B cell (primary cell): ENCODE measurements around the gene IL17RC. TPM values are rescaled to one million over a fixed set of nuclear protein-coding genes. Genes with fewer than 3 reads are reported as not detected.

Experiments
- ATAC-seq: fragments of 200-7000 bp; cut with Tn5 transposase; one replicate; pipeline ENCODE4 v1.10.0; 2021; ENCODE audit warnings: low read depth, mild to moderate bottlenecking, moderate number of reproducible peaks, moderate library complexity
- CTCF ChIA-PET: fragments of 350-600 bp; sonication (Branson Sonifier 250); formaldehyde crosslinking; loops from one replicate; lab custom pipeline; 2021; ENCODE audit warnings: antibody characterized with exemption, inconsistent platforms; lab: Charles Lee
- POLR2A ChIA-PET: fragments of 350-600 bp; sonication (Branson Sonifier 250); formaldehyde crosslinking; loops from one replicate; lab custom pipeline; 2021; ENCODE audit warnings: antibody characterized with exemption; lab: Charles Lee
- DNase-seq: peaks from one replicate; pipeline ENCODE4 v3.0.0; 2013
- H2AFZ ChIP-seq: 2 replicates; pipeline ENCODE4 v1.6.1; 2012; ENCODE audit warnings: mild to moderate bottlenecking, low read depth, low read length; ENCODE audit not compliant: insufficient read depth, poor library complexity, severe bottlenecking
- H3K27ac ChIP-seq, 2 donors: 1 replicate in 1 of 2; 2 replicates in 1 of 2; pipeline ENCODE4 v1.5.1; 2012 to 2013; ENCODE audit warnings: low read length in 2 of 2, mild to moderate bottlenecking in 2 of 2, moderate library complexity in 1 of 2
- H3K27me3 ChIP-seq, 4 experiments: fragments of 200-600 bp in 1 of 4; sonication (generic) in 1 of 4; replicated peaks in 1 of 4; 1 replicate in 2 of 4; 2 replicates in 2 of 4; pipeline versions ENCODE4 v1.6.1 to v1.7.0; 2013 to 2016; ENCODE audit warnings: low read length in 3 of 4, mild to moderate bottlenecking in 2 of 4, mixed read lengths in 1 of 4, moderate library complexity in 1 of 4; ENCODE audit not compliant: insufficient read depth in 4 of 4, control insufficient read depth in 3 of 4; ENCODE audit errors: control extremely low read depth in 1 of 4
- H3K36me3 ChIP-seq, 2 experiments: replicated peaks in 1 of 2; 1 replicate in 1 of 2; 2 replicates in 1 of 2; pipeline versions ENCODE4 v1.6.1 to v1.7.1; 2013; ENCODE audit warnings: low read length in 1 of 2; ENCODE audit not compliant: insufficient read depth in 2 of 2, control insufficient read depth in 1 of 2; ENCODE audit errors: control extremely low read depth in 1 of 2, extremely low read depth in 1 of 2
- H3K4me1 ChIP-seq, 2 donors: fragments of 200-600 bp in 1 of 2; sonication (generic) in 1 of 2; 1 replicate in 1 of 2; 2 replicates in 1 of 2; pipeline versions ENCODE4 v1.5.1 to v1.6.1; 2013 to 2017; ENCODE audit warnings: low read length in 2 of 2; ENCODE audit not compliant: control insufficient read depth in 2 of 2, insufficient read depth in 2 of 2
- H3K4me2 ChIP-seq: replicated peaks from 2 replicates; pipeline ENCODE3; 2012; ENCODE audit warnings: mild to moderate bottlenecking, low read depth, low read length; ENCODE audit not compliant: poor library complexity, severe bottlenecking
- H3K4me3 ChIP-seq, 5 experiments: fragments of 200-600 bp in 1 of 5; sonication (generic) in 1 of 5; 1 replicate in 3 of 5; 2 replicates in 2 of 5; pipeline versions ENCODE4 v1.5.1 to v1.7.0; 2011 to 2016; ENCODE audit warnings: low read length in 4 of 5, mild to moderate bottlenecking in 4 of 5, low read depth in 2 of 5, control low read depth in 1 of 5, moderate library complexity in 1 of 5; ENCODE audit not compliant: insufficient read depth in 1 of 5; ENCODE audit errors: control extremely low read depth in 1 of 5, extremely low read depth in 1 of 5
- H3K79me2 ChIP-seq: fragments of 200-600 bp; sonication (generic); one replicate; pipeline ENCODE4 v1.6.0; 2016; ENCODE audit warnings: low read length; ENCODE audit not compliant: control insufficient read depth, insufficient read depth
- H3K9ac ChIP-seq: fragments of 200-600 bp; sonication (generic); 2 replicates; pipeline ENCODE4 v1.6.1; 2017; ENCODE audit warnings: mild to moderate bottlenecking, low read length, moderate library complexity
- H3K9me3 ChIP-seq, 3 donors: one replicate each; pipeline versions ENCODE4 v1.6.1 to v1.7.1; 2013; ENCODE audit warnings: low read length in 2 of 3; ENCODE audit not compliant: control insufficient read depth in 2 of 3, insufficient read depth in 1 of 3; ENCODE audit errors: control extremely low read depth in 1 of 3
- H4K20me1 ChIP-seq: 2 replicates; pipeline ENCODE4 v1.6.0; 2012; ENCODE audit warnings: mild to moderate bottlenecking, low read length; ENCODE audit not compliant: insufficient read depth, control insufficient read depth, poor library complexity, severe bottlenecking
- H3K27ac Mint-ChIP-seq: one replicate; pipeline ENCODE4 v1.8.0; 2021; ENCODE audit warnings: mixed read lengths
- H3K27me3 Mint-ChIP-seq: one replicate; pipeline ENCODE4 v1.8.0; 2021; ENCODE audit warnings: mixed read lengths
- H3K4me1 Mint-ChIP-seq: one replicate; pipeline ENCODE4 v1.8.0; 2021; ENCODE audit warnings: mixed read lengths
- H3K4me3 Mint-ChIP-seq: one replicate; pipeline ENCODE4 v1.8.0; 2021; ENCODE audit warnings: mixed read lengths
- H3K9me3 Mint-ChIP-seq: one replicate; pipeline ENCODE4 v1.8.0; 2022; ENCODE audit warnings: mixed read lengths; ENCODE audit not compliant: insufficient read depth
- EZH2 ChIP-seq: IDR thresholded peaks from 2 replicates; pipeline ENCODE4 v1.6.1; 2012; ENCODE audit warnings: borderline replicate concordance, low read depth, mild to moderate bottlenecking, moderate library complexity, low read length; ENCODE audit not compliant: insufficient read depth, poor library complexity, severe bottlenecking
- WGBS: methylation state at CpG from one replicate; pipeline ENCODE4 v1.1.5; 2013; ENCODE audit warnings: missing lambda C conversion rate; ENCODE audit not compliant: insufficient coverage; 5-methylcytosine and 5-hydroxymethylcytosine counted together
- intact Hi-C: fragments of 100-400 bp; cut with micrococcal nuclease; formaldehyde crosslinking; loops from one replicate; pipeline ENCODE4 v1.10.0; 2022
- polyA plus RNA-seq: library from polyadenylated mRNA; depleted of rRNA; stranded (reverse); fragments of >200 nt; gene quantifications from 2 replicates; pipeline ENCODE4 v1.2.3, GENCODE V29; 2012
- total RNA-seq, 2 donors: library from RNA; stranded (reverse); fragments of 120-200 nt in 1 of 2; gene quantifications; 1 replicate in 1 of 2; 2 replicates in 1 of 2; pipeline versions ENCODE4 v1.2.3 to v1.2.4, GENCODE V29; 2013 to 2022
- TF ChIP-seq, protein P1 (sequence below): fragments of 200-600 bp; IDR thresholded peaks from one replicate; pipeline ENCODE4 v1.8.0; 2022; ENCODE audit warnings: antibody characterized with exemption, mild to moderate bottlenecking

IL17RC gene
- total and polyA plus RNA-seq, 2 donors (not counting 1 experiment from before 2014, with no cell fraction given), result 0.25 to 0.98 TPM

DNA sequence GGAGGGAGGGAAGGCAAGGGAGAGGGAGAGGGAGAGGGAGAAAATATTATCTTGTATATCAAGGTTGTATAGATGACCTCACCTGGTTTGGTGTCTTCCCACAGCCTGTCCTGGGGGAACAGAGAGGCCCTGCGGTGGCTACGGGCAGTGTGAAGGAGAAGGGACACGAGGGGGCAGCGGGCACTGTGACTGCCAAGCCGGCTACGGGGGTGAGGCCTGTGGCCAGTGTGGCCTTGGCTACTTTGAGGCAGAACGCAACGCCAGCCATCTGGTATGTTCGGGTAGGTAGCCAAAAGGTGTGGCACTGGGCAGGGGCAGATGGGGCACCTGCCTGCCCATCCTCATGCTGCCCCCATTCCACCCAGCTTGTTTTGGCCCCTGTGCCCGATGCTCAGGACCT is 23.8 kb downstream of the IL17RC start:
- Mint-ChIP-seq H3K4me1 (peaks cover 5% of the 10 kb centered on the region), H3K27me3 (no peaks in the 10 kb centered on the region), H3K4me3 (no peak overlapping the region), H3K27ac (no peak overlapping the region), H3K9me3 (no peaks in the 10 kb centered on the region)
- H3K27ac ChIP-seq, result no peak overlapping the region
- ATAC-seq (no peak), DNase-seq (no peak)
- H3K27me3 ChIP-seq, result no peaks in the 10 kb centered on the region
- CTCF ChIA-PET, result no interaction called here
- POLR2A ChIA-PET, result no interaction called here
- peaks cover 6% of the 10 kb centered on the region for H3K79me2 ChIP-seq
- TF ChIP-seq, protein P1, sequence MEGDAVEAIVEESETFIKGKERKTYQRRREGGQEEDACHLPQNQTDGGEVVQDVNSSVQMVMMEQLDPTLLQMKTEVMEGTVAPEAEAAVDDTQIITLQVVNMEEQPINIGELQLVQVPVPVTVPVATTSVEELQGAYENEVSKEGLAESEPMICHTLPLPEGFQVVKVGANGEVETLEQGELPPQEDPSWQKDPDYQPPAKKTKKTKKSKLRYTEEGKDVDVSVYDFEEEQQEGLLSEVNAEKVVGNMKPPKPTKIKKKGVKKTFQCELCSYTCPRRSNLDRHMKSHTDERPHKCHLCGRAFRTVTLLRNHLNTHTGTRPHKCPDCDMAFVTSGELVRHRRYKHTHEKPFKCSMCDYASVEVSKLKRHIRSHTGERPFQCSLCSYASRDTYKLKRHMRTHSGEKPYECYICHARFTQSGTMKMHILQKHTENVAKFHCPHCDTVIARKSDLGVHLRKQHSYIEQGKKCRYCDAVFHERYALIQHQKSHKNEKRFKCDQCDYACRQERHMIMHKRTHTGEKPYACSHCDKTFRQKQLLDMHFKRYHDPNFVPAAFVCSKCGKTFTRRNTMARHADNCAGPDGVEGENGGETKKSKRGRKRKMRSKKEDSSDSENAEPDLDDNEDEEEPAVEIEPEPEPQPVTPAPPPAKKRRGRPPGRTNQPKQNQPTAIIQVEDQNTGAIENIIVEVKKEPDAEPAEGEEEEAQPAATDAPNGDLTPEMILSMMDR, result no peak
- TF ChIP-seq EZH2, result no peak
- no peaks in the 10 kb centered on the region for H4K20me1 ChIP-seq
- no peak overlapping the region for H3K4me2 ChIP-seq
- intact Hi-C loops, result no loop called here
- 98% methylated on average over 9 of the region's 10 CpGs for WGBS
- peaks cover 0 to 25% of the 10 kb centered on the region in 2 experiments for H3K36me3 ChIP-seq
- no peaks in the 10 kb centered on the region for H3K9me3 ChIP-seq
- no peaks in the 10 kb centered on the region for H3K4me1 ChIP-seq
- H3K9ac ChIP-seq, result no peak overlapping the region
- no peak overlapping the region for H2AFZ ChIP-seq
- H3K4me3 ChIP-seq, result no peak overlapping the region

DNA sequence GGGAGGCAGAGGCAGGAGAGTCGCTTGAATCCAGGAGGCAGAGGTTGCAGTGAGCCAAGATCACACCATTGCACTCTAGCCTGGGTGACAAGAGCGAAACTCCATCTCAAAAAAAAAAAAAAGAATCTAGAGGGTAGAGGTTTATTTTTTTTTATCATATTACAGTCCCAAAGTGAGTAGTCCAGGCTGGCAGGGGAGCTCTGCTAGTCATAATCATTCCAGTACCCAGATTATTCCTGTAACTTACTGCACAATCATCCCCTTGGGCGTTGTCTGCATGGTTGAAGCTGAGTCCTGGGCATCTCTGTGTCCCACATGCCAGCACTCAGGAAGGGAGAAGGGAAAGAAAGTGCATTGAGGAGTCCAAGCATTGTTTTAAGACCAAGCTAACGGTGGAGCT is 25.3 kb downstream of the IL17RC start:
- H3K9me3 ChIP-seq, result no peaks in the 10 kb centered on the region
- no peak overlapping the region for H3K4me2 ChIP-seq
- no peak for TF ChIP-seq EZH2
- TF ChIP-seq, protein P1, result no peak
- H4K20me1 ChIP-seq, result no peaks in the 10 kb centered on the region
- ATAC-seq (no peak), DNase-seq (no peak)
- H3K36me3 ChIP-seq, result peaks cover 0 to 18% of the 10 kb centered on the region in 2 experiments
- Mint-ChIP-seq H3K27me3 (no peaks in the 10 kb centered on the region), H3K27ac (peak overlapping the region; percentile 53), H3K9me3 (no peaks in the 10 kb centered on the region), H3K4me3 (no peak overlapping the region), H3K4me1 (peaks cover 5% of the 10 kb centered on the region)
- H3K27ac ChIP-seq, result no peak overlapping the region
- H3K9ac ChIP-seq, result no peak overlapping the region
- H2AFZ ChIP-seq, result no peak overlapping the region
- ChIA-PET POLR2A (no interaction called here), CTCF (interaction anchor here (1.7 kb wide), 1 partner anchor 9 kb away, joined by 8 read pairs; the partner anchor contains the start of gene CRELD1)
- H3K4me3 ChIP-seq, result no peak overlapping the region
- WGBS, result 86% methylated on average over 1 of the region's 4 CpGs
- H3K4me1 ChIP-seq, result peaks cover 0 to 5% of the 10 kb centered on the region in 2 donors
- no peaks in the 10 kb centered on the region for H3K27me3 ChIP-seq
- intact Hi-C loops, result no loop called here
- peaks cover 4% of the 10 kb centered on the region for H3K79me2 ChIP-seq
